HTERT RPE-1 (cell line): ENCODE data around the gene FUT7.

Experiments
- in situ Hi-C: fragments of 300-500 bp; cut with MboI; formaldehyde crosslinking; loops from 4 replicates; pipeline ENCODE4 v1.14.3; 2020; ENCODE audit warnings: low sequenced_read_pairs

FUT7 gene

GRCh38 chr9:137050570-137050969, 18.7 kb upstream of the FUT7 start:
- in situ Hi-C loops: no loop called here

GRCh38 chr9:137049544-137050449, 17.9 kb upstream of the FUT7 start:
- in situ Hi-C loops: no loop called here

- in situ Hi-C loops: no loop called here
These were observed 17.0 kb upstream of the FUT7 start for GRCh38 chr9:137048655-137049543.

- in situ Hi-C loops: no loop called here
These were observed 14.3 kb upstream of the FUT7 start, which contains the start of gene NPDC1 for GRCh38 chr9:137046088-137046787. Gene NPDC1, minus strand, starts transcription at chr9:137046177. Its CDS starts 188 bp downstream, at chr9:137045989.

GRCh38 chr9:137045294-137046087, 13.6 kb upstream of the FUT7 start:
- in situ Hi-C loops: no loop called here

- in situ Hi-C loops: no loop called here
These were observed 12.8 kb upstream of the FUT7 start for GRCh38 chr9:137044502-137045177.

GRCh38 chr9:137044037-137044436, 12.1 kb upstream of the FUT7 start:
- in situ Hi-C loops: no loop called here

GRCh38 chr9:137042751-137043727, 11.2 kb upstream of the FUT7 start:
- in situ Hi-C loops: no loop called here

- in situ Hi-C loops: no loop called here
These were observed 9.2 kb upstream of the FUT7 start for GRCh38 chr9:137041124-137041523.

GRCh38 chr9:137040568-137040967, 8.7 kb upstream of the FUT7 start:
- in situ Hi-C loops: no loop called here

- in situ Hi-C loops: no loop called here
These were observed 7.9 kb upstream of the FUT7 start for GRCh38 chr9:137039611-137040366.

GRCh38 chr9:137038916-137039315, 7.0 kb upstream of the FUT7 start:
- in situ Hi-C loops: no loop called here

GRCh38 chr9:137037483-137037882, 5.6 kb upstream of the FUT7 start:
- in situ Hi-C loops: no loop called here

GRCh38 chr9:137037035-137037434, 5.1 kb upstream of the FUT7 start:
- in situ Hi-C loops: no loop called here

- in situ Hi-C loops: no loop called here
These were observed 4.0 kb upstream of the FUT7 start for GRCh38 chr9:137035937-137036336.

- in situ Hi-C loops: no loop called here
These were observed 3.6 kb upstream of the FUT7 start for GRCh38 chr9:137035507-137035834.

- in situ Hi-C loops: no loop called here
These were observed 3.0 kb upstream of the FUT7 start for GRCh38 chr9:137034709-137035506.
